Measurements from ENCODE around the gene RND2.
"Not testable (repeated sequence)": the region's sequence is repeated elsewhere in the genome, so short reads cannot be mapped to it uniquely, and the experiment has no call there.

RND2 gene

GRCh38 chr17:42997390-42997983 is 27.5 kb upstream of the RND2 start:
- no peak for DNase-seq
- no peak for TF ChIP-seq POLR2A (IDR thresholded peaks at IDR 0.05; ENCODE audit: low read length)
- TF ChIP-seq GATA1 (IDR thresholded peaks at IDR 0.05; ENCODE audit: low read depth, low read length) = no peak

- no peak for TF ChIP-seq GATA1 (IDR thresholded peaks at IDR 0.05; ENCODE audit: low read depth, low read length)
- peak; percentile 98 for TF ChIP-seq POLR2A (IDR thresholded peaks at IDR 0.05; ENCODE audit: low read length)
- DNase-seq = peak; percentile 99 to 100
Measured at GRCh38 chr17:42997984-42998938, 26.8 kb upstream of the RND2 start, which contains the start of gene RPL27. RPL27 (plus strand) TSS chr17:42998419; CDS start chr17:42998751, 332 bp downstream.

- TF ChIP-seq POLR2A (IDR thresholded peaks at IDR 0.05; ENCODE audit: low read length) = no peak
- TF ChIP-seq GATA1 (IDR thresholded peaks at IDR 0.05; ENCODE audit: low read depth, low read length) = no peak
- no peak for DNase-seq
Measured at GRCh38 chr17:42999003-42999525, 26.0 kb upstream of the RND2 start.

GRCh38 chr17:43000894-43001293 is 24.1 kb upstream of the RND2 start:
- TF ChIP-seq POLR2A (IDR thresholded peaks at IDR 0.05; ENCODE audit: low read length) = peak; percentile 11
- DNase-seq = not testable (repeated sequence)

GRCh38 chr17:43003542-43004172 is 21.4 kb upstream of the RND2 start:
- TF ChIP-seq GATA1 (IDR thresholded peaks at IDR 0.05; ENCODE audit: low read depth, low read length) (no peak), POLR2A (IDR thresholded peaks at IDR 0.05; ENCODE audit: low read length) (peak; percentile 35)
- DNase-seq = no peak

GRCh38 chr17:43006639-43007551 is 18.1 kb upstream of the RND2 start, which contains the start of gene IFI35:
IFI35 (plus strand) TSS chr17:43006784; CDS start chr17:43006948, 164 bp downstream.
- DNase-seq = peak; percentile 89 to 92
- no peak for TF ChIP-seq GATA1 (IDR thresholded peaks at IDR 0.05; ENCODE audit: low read depth, low read length)
- peak; percentile 67 for TF ChIP-seq POLR2A (IDR thresholded peaks at IDR 0.05; ENCODE audit: low read length)

- peak; percentile 28 to 48 for DNase-seq
- TF ChIP-seq POLR2A (IDR thresholded peaks at IDR 0.05; ENCODE audit: low read length) = no peak
- TF ChIP-seq GATA1 (IDR thresholded peaks at IDR 0.05; ENCODE audit: low read depth, low read length) = no peak
Measured at GRCh38 chr17:43010667-43011308, 14.2 kb upstream of the RND2 start.

- DNase-seq = peak; percentile 55 to 81
- TF ChIP-seq GATA1 (IDR thresholded peaks at IDR 0.05; ENCODE audit: low read depth, low read length) (no peak), POLR2A (IDR thresholded peaks at IDR 0.05; ENCODE audit: low read length) (no peak)
Measured at GRCh38 chr17:43011728-43012472, 13.1 kb upstream of the RND2 start.

- no peak for DNase-seq
- TF ChIP-seq POLR2A (IDR thresholded peaks at IDR 0.05; ENCODE audit: low read length) (no peak), GATA1 (IDR thresholded peaks at IDR 0.05; ENCODE audit: low read depth, low read length) (no peak)
Measured at GRCh38 chr17:43013296-43013695, 11.7 kb upstream of the RND2 start.

- DNase-seq = no peak
- TF ChIP-seq GATA1 (IDR thresholded peaks at IDR 0.05; ENCODE audit: low read depth, low read length) = no peak
- no peak for TF ChIP-seq POLR2A (IDR thresholded peaks at IDR 0.05; ENCODE audit: low read length)
Measured at GRCh38 chr17:43014020-43014648, 10.9 kb upstream of the RND2 start.

Data from erythroblast (primary cell).